HG02678 (cell line): Measurements from ENCODE around the gene PRG2.
A peak's percentile ranks its signal among the peaks of the same experiment; 100 is the strongest.
"Not testable (repeated sequence)": the region's sequence is repeated elsewhere in the genome, so short reads cannot be mapped to it uniquely, and the experiment has no call there.

ENCODE experiments used
- ATAC-seq: cut with Tn5 transposase; IDR thresholded peaks from one replicate; pipeline ENCODE4 v1.9.1; 2021; ENCODE audit warnings: mild to moderate bottlenecking, moderate library complexity; ENCODE audit not compliant: unreplicated experiment

Gene PRG2

GRCh38 chr11:57421066-57421465, 30.6 kb upstream of the PRG2 start:
- ATAC-seq = no peak

DNA sequence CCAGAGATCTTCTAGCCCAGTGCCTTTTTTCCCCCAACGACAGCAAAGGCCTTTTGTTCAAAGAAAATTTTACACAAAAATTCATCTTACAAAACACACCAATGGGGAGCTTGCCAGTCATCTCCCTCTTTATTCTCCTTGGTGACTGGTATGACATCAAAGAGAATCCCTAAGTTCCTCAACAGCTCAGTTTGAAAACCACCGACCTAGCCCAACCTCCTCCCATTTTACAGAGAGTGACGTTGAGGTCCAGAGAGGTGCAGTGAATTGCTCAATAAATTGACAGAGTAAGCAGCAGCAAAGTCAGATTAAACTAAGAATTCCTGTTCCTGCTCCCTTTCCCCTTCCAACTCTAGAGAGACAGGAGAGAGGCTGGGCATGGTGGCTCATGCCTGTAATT, 28.7 kb upstream of the PRG2 start:
- no peak for ATAC-seq

DNA sequence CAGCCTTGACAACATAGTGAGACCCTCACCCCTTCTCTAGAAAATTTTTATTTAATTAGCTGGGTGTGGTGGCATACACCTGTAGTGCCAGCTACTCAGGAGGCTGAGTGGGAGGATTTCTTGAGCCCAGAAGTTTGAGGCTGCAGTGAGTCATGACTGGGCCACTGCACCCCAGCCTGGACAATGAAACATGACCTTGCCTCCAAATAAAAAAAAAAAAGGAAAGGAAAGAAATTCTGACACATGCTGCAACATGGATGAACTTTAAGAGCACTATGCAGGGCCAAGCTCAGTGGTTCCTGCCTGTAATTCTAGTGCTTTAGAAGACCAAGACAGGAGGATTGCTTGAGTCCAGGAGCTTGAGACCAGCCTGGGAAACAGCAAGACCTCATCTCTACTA, 27.7 kb upstream of the PRG2 start:
- ATAC-seq = no peak

DNA sequence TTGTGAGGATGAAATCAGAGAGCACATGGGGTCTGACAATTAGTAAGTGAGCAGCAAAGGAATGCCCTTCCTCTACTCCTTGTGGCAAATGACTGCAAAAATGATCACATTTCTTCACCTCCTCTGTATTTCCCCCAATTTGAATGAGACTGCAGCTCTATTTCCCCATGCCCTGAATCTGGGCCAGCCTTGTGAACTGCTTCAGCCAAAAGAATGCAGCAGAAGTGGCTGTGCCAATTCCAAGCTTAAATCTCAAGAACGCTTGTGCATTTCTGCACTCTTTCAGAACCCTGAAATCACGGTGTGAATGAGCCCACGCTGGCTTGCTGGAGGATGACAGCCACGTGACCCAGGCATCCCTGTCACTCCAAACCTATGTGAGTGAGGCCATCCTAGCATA, 26.6 kb upstream of the PRG2 start:
- no peak for ATAC-seq

- no peak for ATAC-seq
These were observed 26.0 kb upstream of the PRG2 start for GRCh38 chr11:57416436-57416835.

DNA sequence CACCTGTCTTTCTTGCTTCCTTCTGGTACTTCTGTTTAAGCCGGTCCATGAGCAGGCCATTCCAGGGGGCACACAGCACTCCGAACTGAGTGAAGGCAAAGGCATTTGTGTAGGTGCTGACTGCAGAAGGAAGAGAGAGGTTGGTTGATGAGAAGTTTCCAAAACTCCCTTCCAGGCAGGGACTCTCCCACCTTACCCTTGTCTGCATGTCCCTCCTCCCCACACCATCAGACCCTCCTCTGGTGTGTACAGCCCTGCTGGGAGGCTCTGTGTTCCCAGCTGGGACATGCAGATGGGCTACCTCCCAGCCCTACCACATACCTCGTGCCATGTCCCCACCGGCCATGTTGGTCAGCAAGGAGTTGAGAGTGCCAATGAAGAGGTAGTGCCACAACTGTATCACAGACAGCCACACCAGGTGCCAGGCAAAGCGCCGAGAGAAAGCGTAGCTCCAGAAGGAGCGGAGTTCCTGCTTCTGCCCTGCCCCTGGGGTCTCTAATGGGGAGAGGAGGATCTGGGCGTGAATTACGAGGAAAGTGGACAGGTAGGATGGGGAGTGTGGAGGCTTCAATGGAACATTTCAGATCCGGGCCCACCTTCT, 24.3 kb upstream of the PRG2 start:
- ATAC-seq = no peak

GRCh38 chr11:57413681-57414080, 23.2 kb upstream of the PRG2 start:
- no peak for ATAC-seq

DNA sequence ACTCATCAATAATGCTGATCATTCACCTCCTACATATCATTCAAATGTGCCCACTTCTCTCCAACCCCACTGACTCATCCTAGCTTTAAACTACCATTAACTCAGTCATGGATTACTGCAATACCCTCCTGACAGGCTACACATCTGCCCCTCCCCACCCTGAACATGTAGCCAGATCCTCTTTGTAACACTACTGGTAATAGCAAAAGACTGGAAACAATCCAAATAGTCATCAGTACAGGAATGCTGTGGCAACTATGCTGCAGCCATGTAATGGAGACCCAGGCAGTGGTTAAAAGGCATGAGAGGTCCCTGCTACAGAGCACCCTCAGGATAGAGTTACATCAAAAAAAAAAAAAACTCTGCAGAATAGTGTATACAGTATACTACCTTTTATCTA, 19.8 kb upstream of the PRG2 start:
- no peak for ATAC-seq

DNA sequence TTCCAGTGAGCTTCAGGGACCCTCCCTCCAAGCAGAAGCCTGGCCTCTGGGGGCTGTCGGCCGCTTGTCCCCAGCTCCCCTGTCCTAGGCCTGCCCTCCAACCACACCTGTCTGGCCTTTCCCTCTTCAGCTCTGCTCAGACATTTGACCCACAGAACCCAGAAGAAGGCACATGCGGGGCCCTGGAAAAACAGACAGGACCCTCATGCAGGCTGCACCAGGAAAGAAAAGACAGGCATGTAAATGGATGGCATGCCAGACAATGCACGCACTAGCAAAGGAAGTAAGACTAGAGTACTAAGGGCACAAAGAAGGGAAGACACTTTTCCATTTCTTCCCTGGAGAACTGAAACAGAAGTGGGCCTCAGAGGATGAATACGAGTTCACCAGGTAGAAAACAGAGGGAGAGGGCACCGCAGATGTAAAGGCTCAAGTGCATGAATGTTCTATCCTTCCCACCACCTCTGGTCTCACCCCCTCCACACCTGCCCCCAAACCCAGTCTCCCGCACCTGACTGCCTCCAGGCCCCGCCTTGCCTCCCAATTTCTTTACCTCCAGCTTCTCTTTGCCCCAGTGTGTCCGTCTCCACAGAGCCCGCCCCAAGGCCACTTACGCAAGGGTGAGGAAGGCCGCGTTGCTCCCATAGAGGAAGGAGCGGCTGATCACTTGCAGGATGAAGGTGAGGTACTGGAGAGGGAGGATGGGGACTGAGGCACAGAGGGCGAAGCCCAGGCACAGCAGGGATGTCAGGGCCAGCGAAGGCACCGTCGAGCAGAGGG, 19.1 kb upstream of the PRG2 start:
- no peak for ATAC-seq

- ATAC-seq = no peak
These were observed 18.3 kb upstream of the PRG2 start for GRCh38 chr11:57408771-57409170.

DNA sequence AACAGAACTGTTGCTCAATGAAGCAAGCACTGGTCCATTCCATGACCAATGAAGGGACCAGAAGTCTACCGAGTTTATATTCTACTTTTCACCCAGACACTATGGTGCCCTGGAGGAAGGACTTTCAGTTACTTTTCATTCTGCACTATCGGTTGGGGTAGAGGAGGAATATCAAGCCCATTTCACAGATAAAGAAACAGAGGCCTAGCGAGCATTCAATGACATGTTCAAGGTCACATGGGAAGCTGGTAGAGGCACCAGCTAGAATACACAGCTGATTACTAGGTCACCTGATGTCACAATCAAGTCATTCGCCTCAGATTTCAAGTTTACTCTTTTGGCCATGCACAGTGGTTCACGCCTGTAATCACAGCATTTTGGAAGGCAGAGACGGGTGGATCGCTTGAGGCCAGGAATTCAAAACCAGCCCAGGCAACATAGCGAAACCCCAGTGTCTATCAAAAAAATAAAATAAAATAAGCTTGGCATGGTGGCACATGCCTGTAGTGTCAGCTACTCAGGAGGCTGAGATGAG, 17.6 kb upstream of the PRG2 start:
- no peak for ATAC-seq

GRCh38 chr11:57407010-57407920, 16.8 kb upstream of the PRG2 start:
- no peak for ATAC-seq

- peak; percentile 86 for ATAC-seq
These were observed 16.0 kb upstream of the PRG2 start for GRCh38 chr11:57406337-57406904.

GRCh38 chr11:57405271-57405860, 14.9 kb upstream of the PRG2 start:
- ATAC-seq = no peak

- no peak for ATAC-seq
These were observed 13.3 kb upstream of the PRG2 start for GRCh38 chr11:57403802-57404147.

- not testable (repeated sequence) for ATAC-seq
These were observed 12.8 kb upstream of the PRG2 start for GRCh38 chr11:57403003-57403801.

GRCh38 chr11:57402188-57403002, 11.9 kb upstream of the PRG2 start:
- ATAC-seq = no peak

DNA sequence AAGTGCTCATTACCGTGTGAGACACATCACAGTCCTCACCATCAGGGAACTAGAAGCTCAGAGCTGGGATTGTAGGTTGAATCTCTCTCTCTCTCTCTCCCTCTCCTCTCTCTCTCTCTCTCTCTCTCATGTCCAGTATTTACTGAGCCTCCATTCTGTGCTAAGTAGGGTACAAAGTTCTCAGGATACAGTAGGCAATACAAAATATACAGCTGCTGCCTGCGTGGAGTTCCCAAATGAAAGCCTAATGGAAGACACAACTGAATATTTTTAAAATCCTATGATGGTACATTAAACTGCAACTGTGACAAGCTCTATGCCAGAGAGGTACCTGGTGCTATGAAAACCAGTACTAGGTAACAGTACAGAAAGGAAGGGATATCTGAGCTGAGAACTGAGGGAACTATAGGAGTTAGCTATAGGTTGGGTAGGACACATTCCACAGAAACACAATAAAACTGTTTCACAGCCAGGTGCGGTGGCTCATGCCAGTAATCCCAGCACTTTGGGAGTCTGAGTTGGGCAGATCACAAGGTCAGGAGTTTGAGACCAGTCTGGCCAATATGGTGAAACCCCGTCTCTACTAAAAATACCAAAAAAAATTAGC, 9.6 kb upstream of the PRG2 start:
- no peak for ATAC-seq

DNA sequence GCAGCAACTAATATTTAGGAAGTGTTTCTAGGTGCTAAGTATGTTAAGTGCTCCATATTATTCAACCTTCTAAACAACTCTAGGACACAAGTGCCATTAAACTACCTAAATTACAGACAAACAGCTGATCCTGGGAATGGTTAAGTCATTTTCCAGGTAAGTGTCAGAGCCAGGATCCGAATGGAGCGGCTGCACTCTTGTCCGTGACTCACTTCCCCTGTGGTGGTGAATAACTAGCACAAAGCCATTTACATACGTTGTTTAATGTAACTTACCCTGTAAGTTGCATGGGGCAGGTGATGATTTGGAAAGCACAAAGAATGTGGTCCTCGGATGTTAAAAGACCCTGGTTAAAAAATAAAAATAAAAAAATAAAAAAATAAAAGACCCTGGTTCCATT, 8.8 kb upstream of the PRG2 start:
- ATAC-seq = no peak
